ENCODE results near the gene C14orf93.

C14orf93 gene

DNA sequence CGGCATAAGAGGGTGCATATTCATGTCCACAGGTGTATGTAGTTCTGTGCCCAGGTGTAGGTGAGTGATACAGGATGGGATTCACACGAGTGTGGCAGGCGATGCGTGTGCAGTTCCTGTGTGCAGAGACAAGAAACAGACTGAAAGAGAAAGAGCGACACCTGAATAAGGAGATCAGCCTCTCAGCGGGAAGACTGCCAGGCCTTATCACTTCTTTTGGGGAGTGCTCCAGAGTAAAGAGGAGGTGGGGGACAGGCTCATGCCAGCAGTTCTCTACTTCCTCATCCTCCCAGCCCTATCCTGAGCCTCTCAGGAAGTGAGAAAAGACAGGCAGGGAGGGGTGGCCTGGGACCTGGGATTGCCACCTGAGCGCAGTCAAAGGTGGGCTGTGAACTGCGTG is 34.9 kb upstream of the C14orf93 start:
- DNase-seq = peak; percentile 49

DNA sequence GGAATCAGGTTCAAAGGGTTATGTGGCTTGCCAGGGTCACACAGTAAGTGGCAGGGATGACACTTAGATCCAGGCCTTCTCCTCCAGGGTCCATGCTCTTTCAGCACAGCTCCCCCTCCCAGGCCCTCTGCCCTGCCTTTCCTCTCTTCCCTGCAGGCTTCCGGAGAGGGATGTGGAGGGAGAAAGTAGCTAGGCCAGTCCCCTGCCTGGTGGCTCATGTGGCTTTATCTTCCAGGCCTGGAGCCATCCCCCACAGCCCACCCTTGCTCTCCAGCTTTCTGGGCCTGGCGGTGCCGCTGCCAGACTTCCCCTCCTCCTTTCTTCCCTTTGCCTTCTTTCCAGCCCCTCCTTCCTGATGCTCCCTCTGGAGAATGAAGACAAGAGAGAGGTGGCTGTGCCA is 33.8 kb upstream of the C14orf93 start:
- no peak for DNase-seq

DNA sequence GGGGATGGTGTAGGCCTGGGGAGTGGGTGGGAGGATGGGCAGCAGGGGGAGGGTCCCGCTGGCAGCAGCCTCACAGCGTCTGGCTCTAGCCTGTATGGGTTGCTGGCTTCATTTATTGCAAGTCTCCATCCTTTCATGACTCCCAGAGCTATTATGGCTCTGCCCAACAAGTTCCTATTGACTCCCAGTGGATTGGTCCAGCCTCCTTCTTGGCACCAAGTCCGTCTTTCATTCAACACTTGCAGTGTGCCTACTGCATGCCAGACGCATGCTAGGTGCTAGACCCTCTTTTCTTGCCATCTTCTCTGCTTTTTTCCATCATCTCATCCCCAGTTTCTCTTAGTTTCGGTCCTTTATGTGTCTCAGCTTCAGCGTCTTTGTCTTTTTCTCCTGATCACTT is 33.2 kb upstream of the C14orf93 start:
- DNase-seq = no peak

DNA sequence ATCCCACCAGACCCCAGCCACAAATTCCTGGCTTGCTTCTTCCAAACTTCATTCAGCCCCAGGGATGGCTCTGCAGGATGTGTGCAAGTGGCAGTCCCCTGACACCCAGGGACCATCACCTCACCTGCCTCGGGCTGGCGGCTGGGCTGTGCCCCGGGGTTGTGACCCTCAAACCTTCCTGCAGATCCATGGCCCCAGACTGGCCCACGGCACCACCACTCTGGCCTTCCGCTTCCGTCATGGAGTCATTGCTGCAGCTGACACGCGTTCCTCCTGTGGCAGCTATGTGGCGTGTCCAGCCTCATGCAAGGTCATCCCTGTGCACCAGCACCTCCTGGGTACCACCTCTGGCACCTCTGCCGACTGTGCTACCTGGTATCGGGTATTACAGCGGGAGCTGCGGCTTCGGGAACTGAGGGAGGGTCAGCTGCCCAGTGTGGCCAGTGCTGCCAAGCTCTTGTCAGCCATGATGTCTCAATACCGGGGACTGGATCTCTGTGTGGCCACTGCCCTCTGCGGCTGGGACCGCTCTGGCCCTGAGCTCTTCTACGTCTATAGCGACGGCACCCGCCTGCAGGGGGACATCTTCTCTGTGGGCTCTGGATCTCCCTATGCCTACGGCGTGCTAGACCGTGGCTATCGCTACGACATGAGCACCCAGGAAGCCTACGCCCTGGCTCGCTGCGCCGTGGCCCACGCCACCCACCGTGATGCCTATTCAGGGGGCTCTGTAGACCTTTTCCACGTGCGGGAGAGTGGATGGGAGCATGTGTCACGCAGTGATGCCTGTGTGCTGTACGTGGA is 32.4 kb upstream of the C14orf93 start, which contains the start of gene PSMB11:
TSS of gene PSMB11 (plus strand) at position 51 of the 804 bp plus-strand sequence. CDS start at position 65, 14 bp downstream.
- DNase-seq = no peak

DNA sequence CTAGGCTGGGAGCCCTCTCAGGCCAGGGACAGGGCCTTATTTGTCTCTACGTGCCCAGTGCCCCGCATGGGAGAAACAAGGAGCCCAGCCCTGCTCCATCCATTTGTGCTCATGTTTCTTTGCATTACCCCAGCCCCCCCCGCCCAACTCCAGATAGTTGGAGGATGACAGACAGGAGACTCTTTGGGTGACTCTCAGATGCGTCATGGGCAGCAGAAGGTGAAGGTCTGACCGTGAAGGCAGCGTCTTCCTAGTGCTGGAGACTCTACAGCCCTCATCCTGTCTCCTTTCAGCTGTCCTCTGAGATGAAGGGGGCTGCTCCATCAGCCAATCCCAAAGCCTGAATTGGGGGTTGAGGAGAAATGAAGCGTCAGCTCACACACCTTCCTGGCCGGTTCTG is 31.8 kb upstream of the C14orf93 start:
- DNase-seq = no peak

DNA sequence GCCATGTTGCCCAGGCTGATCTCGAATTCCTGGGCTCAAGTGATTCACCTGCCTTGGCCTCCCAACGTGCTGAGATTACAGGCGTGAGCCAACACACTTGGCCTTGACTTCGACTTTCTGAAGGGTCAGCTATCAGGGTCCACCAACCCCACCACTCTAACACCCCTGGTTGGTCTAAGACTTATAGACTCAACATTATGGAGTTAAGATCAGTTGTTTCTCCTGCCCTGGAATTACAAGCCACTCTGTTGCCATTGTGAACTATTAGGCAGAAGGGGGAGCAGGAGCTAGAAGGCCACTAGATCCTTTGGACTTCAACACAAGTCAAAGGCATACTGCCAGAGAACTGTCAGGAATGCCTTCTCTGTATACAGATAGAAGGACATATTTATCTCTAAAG is 30.2 kb upstream of the C14orf93 start:
- no peak for DNase-seq

DNA sequence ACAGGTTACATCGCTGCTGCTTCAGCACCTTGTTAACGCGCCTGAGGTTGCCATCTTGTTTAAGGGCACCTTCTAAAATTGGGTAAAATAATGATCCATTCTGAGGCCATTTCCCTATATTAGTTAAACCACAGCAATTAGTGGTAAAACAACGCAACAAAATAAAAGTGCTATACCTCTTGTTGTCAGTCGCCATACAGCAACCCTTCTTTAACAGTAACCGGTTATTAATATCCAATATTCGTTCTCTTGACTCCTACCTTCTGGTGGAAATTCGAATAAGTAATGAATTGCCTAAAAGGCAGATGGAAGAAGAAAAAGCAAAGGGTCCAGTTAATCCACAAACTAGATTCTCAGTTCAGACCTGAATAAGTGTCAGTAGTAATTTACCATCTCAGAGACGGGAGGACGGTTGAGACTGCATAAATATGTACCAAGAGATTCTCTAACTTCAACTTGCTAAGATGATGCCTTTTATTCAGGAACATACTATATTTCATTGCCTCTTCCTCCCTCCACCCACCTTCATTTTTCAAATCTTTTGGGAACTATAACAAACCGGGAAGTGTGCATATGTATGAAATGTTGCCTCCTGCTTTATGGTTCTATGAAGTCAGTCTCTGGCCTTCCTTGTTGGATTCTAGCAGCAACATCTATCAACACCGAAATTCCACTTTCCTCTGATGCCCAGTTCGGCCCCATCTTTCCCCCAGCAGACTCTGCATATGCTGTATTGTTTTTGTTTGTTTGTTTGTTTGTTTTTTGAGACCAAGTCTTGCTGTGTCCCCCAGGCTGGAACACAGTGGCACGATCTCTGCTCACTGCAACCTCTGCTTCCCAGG is 25.6 kb upstream of the C14orf93 start:
- no peak for DNase-seq

DNA sequence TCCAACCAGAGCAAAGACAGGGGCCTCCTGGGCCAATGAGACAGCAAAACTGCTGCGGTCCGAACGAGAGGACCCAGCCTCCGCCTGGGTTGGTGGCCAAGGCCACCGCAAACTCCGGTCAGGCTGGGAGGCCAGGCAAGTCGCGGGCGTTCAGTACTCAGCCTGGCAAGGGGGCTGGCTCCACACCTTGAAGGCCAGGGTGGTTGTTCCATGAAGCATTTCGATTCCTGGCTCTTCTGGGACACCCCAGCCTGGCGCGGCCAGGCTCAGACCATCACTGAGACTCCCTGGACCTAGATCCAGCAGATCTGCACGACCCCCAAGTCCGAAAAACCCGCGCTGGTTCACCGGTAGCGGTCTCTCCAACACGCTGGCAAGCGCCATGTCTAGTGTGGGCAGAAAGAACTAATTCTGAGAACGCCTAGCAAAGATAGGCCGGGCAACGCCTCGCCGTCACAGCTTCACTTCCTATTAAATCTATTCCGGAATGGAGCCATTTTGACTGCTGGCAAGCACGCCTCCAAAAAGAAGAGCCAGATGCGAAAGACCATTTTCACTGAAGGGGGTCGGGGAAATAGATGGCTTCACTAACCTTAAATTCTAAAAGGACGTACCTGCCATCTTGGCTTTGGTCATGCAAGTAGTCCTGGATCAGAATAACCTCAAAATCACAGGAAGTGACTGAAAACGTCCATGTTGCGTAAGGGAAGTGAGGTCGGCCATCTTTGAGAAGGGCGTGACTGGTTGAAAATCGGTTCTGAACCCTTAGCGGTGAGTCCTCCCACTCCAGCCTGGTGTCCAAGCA is 24.8 kb upstream of the C14orf93 start, which contains the start of gene PSMB5:
TSS of gene PSMB5 (minus strand) at position 403 of the 805 bp plus-strand sequence. CDS start at position 384, 19 bp downstream.
- peak; percentile 99 for DNase-seq

DNA sequence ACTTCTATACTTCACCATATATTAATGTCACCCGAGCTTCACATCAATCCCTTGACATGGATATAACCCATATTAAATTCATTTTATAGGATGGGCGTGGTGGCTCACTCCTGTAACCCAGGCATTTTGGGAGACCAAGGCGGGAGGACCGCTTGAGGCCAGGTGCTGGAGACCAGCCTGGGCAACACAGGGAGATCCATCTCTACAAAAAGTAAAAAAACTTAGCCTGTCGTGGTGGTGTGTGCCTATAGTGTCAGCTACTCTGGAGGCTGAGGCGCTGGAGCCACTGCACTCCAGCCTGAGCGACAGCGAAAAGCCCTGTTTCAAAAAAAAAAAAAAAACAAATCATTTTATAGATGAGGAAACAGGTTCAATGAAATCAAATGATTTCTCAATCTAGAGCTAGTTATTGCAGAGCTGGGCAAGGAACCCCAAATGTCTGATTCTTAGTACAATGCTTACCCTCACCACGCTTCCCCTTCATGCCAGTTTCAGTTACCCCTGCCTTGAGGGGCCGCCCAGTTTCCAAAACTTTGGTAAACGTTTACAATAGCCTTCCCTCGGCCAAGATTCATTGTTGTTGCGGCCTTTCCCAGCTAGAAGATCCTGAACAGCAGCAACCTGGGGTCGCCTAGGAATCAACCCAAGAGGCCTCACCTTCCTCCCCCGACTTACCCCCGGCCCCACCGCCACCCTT is 24.0 kb upstream of the C14orf93 start:
- DNase-seq = peak; percentile 48

DNA sequence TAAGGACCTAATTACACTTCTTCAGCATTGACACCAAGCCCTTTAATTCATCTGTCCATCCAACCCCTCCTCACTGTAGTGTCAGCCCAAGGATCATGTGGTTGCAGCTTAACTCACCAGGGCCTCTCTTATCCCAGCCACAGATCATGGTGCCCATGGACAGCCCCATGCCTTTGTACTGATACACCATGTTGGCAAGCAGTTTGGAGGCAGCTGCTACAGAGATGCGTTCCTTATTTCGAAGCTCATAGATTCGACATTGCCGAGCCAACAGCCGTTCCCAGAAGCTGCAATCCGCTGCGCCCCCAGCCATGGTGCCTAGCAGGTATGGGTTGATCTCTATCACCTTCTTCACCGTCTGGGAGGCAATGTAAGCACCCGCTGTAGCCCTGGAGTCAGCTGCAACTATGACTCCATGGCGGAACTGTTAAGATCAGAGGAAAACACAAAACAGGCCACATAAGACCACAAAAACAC is 23.3 kb upstream of the C14orf93 start:
- peak; percentile 51 for DNase-seq

DNA sequence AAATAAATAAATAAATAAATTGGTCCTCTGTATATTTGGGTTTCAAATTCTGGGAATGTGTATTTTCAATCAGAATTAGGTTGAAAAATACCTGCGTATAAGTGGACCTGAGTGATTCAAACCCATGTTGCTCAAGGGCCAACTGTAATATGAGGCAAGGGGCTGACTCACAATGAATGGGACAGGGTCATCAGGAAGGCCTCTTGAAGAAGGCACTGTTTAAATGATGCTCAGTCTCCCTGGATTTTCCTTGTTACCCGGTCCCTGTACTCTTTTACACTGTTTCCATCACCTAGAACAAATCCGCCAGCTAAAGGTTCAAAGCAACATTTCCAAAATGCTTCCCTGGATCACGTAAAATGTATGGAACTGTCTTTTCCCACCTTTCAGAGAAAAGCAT is 21.0 kb upstream of the C14orf93 start:
- DNase-seq = no peak

DNA sequence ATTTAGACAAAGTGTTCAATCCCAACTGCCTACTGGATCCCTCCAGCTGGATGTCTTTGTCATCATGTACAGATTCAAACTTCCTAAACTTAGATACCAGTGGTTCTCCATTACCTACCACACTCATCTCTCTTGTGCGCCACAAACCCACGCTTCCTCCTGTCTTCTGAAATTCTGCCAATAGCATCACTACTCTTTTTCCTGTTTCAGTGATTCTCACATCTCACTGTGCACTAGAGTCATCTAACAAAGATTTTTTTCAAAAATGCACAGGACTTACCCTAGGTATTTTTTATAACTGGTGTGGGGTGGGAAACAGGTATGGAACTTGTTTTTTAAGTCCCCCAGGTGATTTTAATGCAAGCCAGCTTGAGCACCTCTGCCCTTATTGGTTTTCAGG is 18.9 kb upstream of the C14orf93 start:
- DNase-seq = no peak

DNA sequence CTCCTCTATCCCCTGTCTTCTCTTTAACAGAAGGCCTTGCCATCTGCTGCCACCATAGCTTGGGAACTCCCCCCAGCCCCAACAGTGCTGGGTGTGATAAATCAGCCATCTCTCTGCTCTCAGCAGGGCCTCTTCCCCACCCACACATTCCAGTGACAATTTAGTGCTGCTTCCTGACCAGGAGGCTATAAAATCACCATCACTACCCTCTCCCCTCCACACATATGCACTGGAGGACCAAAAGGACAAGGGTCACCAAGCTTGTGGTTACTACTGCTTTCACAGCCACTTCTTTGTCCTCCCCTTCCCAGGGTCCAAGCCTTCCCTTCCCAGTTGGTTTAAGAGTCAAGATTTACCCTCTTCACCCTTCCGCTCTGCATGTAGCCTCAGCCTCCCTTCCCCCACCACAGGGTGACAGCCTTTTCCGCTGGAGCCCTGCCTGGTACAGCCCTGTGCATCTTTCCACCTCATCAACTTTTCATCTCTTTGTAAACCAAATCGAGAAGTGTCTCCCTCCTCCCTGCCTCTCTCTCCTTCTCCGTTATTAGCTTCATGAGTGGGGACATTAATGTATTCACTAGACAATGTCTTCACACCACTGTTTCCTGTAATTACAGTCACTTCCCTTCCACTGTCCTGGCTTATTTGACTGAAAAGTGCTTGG is 15.3 kb upstream of the C14orf93 start:
- DNase-seq = no peak

DNA sequence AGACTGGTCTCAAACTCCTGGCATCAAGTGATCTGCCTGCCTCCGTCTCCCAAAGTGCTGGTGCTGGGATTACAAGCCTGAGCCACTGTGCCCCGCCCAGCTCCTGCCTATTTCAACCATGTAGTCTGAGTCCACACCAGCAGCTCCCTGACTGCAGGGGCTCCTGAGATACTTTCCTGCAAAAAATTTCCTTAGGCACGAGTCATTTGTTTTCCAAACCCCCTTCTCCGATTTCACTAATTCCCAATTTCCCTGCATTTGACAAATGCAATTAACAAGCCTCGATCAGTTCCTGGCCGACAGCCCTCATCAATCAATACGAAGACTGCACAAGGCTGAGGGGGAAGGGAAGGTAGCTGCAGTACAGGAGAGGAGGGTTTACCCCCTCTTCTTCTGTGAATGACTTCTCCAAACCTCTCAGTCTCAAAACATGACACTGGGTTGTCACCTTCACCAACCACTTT is 14.7 kb upstream of the C14orf93 start:
- no peak for DNase-seq

DNA sequence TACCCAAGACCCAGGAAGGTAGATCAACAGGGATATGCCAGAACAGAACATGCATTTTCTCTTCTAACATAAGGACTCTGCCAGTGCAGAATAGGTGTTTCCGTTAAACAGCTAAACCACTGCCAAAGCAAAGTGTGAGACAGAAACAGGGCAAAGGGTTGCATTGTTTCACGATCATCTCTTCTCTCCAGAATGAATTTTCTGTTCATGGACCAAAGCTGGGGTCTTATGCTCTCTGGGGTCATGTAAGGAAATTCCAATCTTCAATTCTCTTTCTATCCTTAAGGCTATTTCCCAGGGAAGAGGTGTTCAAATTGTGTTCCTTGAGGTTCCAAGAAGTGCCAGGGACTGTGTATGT is 13.8 kb upstream of the C14orf93 start:
- no peak for DNase-seq

DNA sequence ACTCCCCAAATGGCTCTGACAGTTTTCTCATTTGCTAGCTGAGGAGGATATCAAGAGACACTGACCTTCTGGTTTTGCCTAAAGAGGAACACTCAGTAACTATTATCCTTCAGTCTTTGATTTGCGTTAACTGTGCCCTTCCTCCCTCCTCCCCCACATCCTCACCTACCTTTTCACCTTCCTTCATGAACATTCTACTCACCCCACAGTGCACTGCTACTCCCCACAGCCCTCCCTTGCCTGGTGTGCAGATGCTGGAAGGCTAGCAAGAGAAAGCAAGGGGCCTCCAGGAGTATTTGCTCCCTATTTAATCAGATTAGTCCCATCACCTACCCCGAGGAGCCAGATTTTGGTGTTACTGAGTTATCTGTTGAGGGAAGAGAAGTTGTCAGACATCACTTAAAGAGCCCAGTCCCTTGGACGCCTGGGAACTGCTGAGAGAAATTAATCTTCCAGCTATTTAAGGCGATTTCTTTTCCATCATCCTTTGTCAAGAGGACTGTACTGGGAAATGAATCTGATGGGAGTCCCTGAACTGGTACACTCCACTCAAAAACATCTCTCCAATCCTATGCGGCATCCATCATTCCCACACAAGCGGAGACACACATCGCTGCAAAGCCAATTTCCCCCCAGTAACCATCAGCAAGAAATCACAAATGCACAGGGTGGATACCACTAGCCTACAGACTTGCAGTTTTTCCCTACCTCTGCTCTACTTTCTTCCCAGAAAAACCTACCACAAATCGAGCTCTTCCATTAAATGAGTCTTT is 13.3 kb upstream of the C14orf93 start:
- no peak for DNase-seq

DNA sequence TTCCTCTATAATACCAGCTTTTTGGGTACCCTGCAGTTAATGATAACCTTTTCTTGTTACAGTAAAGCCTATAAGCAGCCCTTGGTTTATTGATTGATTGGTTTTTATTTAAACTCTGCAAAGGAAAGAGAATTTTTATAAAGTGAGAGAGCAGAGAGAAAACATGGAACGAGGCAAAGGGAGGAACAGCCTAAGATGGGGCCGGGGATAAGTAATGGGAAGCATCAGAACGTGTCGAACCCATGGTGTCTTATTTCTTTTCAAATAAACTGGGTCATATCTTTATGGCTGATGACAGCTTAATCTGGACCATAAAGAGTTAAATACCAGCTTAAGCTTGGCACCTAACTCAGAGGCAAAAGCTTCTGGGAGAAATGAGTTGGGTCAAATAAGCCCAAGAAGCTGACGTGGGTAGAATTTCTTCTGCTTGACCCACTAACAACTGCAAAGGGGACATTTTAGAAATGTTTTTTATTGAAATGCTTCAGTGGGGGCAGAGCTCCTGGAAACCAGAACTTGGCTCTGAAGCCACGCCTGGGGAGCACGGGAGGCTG is 12.0 kb upstream of the C14orf93 start:
- DNase-seq = no peak

DNA sequence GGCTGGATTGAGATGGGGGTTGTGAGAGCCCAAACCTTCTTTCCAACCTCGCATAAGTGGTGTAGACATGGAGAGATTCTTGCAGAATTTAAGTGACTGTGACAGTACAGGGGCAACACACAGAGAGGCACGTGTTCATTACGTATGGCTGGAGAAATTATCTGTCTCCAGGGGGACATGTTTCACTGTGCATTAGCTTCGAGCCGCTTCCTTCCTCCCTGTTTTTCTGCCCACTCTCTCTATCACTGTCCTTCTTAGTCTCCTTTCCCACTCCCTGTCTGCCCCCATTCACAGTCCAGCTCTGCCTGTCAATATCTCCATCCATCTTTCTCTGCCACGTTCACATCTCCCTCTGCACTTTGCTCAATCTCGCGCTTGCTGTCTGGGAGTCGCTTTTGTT is 11.5 kb upstream of the C14orf93 start:
- DNase-seq = no peak

DNA sequence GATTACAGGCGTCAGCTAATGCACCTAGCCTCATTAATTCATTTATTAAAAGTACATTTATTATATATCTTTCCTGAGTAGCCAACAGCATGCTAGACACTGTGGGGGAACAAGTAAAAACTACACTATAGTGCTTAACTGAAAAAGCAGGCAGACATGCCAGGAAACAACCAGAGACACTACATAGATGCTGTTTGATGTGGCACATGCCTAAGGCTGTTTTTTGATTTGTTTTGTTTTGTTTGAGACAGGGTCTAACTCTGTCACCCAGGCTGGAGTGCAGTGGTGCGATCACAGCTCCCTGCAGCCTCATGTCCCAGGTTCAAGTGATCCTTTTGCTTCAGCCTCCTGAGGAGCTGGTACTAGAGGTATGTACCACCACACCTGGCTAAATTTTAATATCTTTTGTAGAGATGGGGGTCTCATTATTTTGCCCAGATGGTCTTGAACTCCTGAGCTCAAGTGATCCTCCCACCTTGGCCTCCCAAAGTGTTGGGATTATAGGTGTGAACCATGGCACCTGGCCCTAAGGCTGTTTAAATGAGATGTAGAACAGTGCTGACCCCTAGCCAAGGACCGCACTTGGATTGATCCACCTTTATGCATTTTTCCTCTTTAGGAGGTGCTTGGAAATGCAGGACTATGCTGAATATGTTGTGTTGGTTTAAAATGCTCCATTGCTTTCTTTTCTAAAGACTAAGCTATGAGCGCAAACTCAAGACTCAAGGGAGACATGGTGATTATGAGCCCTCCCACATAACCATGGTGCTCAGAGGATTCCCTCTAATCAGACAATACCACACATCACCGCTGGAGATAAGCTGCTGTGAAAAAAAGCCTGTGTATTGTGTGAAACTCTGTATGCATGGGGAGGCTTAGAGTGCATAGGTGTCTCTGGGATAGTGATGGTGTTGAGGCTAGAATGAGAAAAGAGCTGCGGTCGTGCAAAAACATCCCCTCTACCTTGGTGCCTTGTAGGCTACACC is 10.5 kb upstream of the C14orf93 start:
- peak; percentile 87 for DNase-seq
